KOPT-K1 (cell line): Measurements from ENCODE around the gene PLXNA2.

Experiments
- H3K27ac ChIP-seq: fragments of 200-600 bp; sonication (generic); 2 replicates; pipeline ENCODE4 v1.5.1; 2016; ENCODE audit warnings: antibody characterized with exemption, mild to moderate bottlenecking, low read depth, low read length; ENCODE audit not compliant: poor library complexity, severe bottlenecking
- H3K36me3 ChIP-seq: fragments of 200-600 bp; sonication (generic); 2 replicates; pipeline ENCODE4 v1.5.1; 2017; ENCODE audit warnings: antibody characterized with exemption, mild to moderate bottlenecking, low read length, moderate library complexity; ENCODE audit not compliant: insufficient read depth
- H3K9me3 ChIP-seq: fragments of 200-600 bp; sonication (generic); 2 replicates; pipeline ENCODE4 v1.5.1; 2017; ENCODE audit warnings: antibody characterized with exemption, low read length, mild to moderate bottlenecking; ENCODE audit not compliant: insufficient read depth, poor library complexity, severe bottlenecking

PLXNA2 gene

GRCh38 chr1:208010487-208011071 lies 233.6 kb downstream of the PLXNA2 start:
- Histone ChIP-seq H3K27ac (no peak overlapping the region), H3K36me3 (no peaks in the 10 kb centered on the region), H3K9me3 (no peaks in the 10 kb centered on the region)

- no peaks in the 10 kb centered on the region for H3K9me3 ChIP-seq
- no peak overlapping the region for H3K27ac ChIP-seq
- no peaks in the 10 kb centered on the region for H3K36me3 ChIP-seq
Observed at GRCh38 chr1:208009706-208010444, 234.3 kb downstream of the PLXNA2 start.

- no peak overlapping the region for H3K27ac ChIP-seq
- no peaks in the 10 kb centered on the region for H3K36me3 ChIP-seq
- no peaks in the 10 kb centered on the region for H3K9me3 ChIP-seq
Observed at GRCh38 chr1:208009303-208009702, 234.9 kb downstream of the PLXNA2 start.

GRCh38 chr1:208008534-208008933 lies 235.7 kb downstream of the PLXNA2 start:
- H3K36me3 ChIP-seq, result no peaks in the 10 kb centered on the region
- no peaks in the 10 kb centered on the region for H3K9me3 ChIP-seq
- H3K27ac ChIP-seq, result no peak overlapping the region

GRCh38 chr1:208007938-208008342 lies 236.2 kb downstream of the PLXNA2 start:
- H3K9me3 ChIP-seq, result no peaks in the 10 kb centered on the region
- no peaks in the 10 kb centered on the region for H3K36me3 ChIP-seq
- no peak overlapping the region for H3K27ac ChIP-seq

- H3K36me3 ChIP-seq, result no peaks in the 10 kb centered on the region
- H3K9me3 ChIP-seq, result no peaks in the 10 kb centered on the region
- no peak overlapping the region for H3K27ac ChIP-seq
Observed at GRCh38 chr1:208007319-208007937, 236.8 kb downstream of the PLXNA2 start.

- Histone ChIP-seq H3K36me3 (no peaks in the 10 kb centered on the region), H3K27ac (no peak overlapping the region)
Observed at GRCh38 chr1:208006258-208006920, 237.8 kb downstream of the PLXNA2 start.

GRCh38 chr1:208004851-208005250 lies 239.3 kb downstream of the PLXNA2 start:
- no peaks in the 10 kb centered on the region for H3K36me3 ChIP-seq
- H3K27ac ChIP-seq, result no peak overlapping the region
- H3K9me3 ChIP-seq, result no peaks in the 10 kb centered on the region

More at GRCh38 chr1:208006258-208006920, 237.8 kb downstream of the PLXNA2 start:
- no peaks in the 10 kb centered on the region for H3K9me3 ChIP-seq

- Histone ChIP-seq H3K9me3 (no peaks in the 10 kb centered on the region), H3K27ac (no peak overlapping the region), H3K36me3 (no peaks in the 10 kb centered on the region)
Observed at GRCh38 chr1:208003241-208003640, 240.9 kb downstream of the PLXNA2 start.

GRCh38 chr1:208002672-208003071 lies 241.5 kb downstream of the PLXNA2 start:
- H3K27ac ChIP-seq, result no peak overlapping the region
- H3K36me3 ChIP-seq, result no peaks in the 10 kb centered on the region
- H3K9me3 ChIP-seq, result no peaks in the 10 kb centered on the region

- H3K9me3 ChIP-seq, result no peaks in the 10 kb centered on the region
Observed at GRCh38 chr1:208002078-208002477, 242.1 kb downstream of the PLXNA2 start.

GRCh38 chr1:208000504-208000903 lies 243.7 kb downstream of the PLXNA2 start:
- H3K9me3 ChIP-seq, result no peaks in the 10 kb centered on the region
- no peaks in the 10 kb centered on the region for H3K36me3 ChIP-seq
- H3K27ac ChIP-seq, result no peak overlapping the region

More at GRCh38 chr1:208002078-208002477, 242.1 kb downstream of the PLXNA2 start:
- H3K36me3 ChIP-seq, result no peaks in the 10 kb centered on the region
- no peak overlapping the region for H3K27ac ChIP-seq

- H3K36me3 ChIP-seq, result no peaks in the 10 kb centered on the region
- H3K27ac ChIP-seq, result no peak overlapping the region
- H3K9me3 ChIP-seq, result no peaks in the 10 kb centered on the region
Observed at GRCh38 chr1:207999972-208000371, 244.2 kb downstream of the PLXNA2 start.

GRCh38 chr1:207999274-207999915 lies 244.8 kb downstream of the PLXNA2 start:
- no peaks in the 10 kb centered on the region for H3K9me3 ChIP-seq
- H3K36me3 ChIP-seq, result no peaks in the 10 kb centered on the region
- no peak overlapping the region for H3K27ac ChIP-seq

- Histone ChIP-seq H3K36me3 (no peaks in the 10 kb centered on the region), H3K27ac (no peak overlapping the region), H3K9me3 (no peaks in the 10 kb centered on the region)
Observed at GRCh38 chr1:207998691-207999090, 245.5 kb downstream of the PLXNA2 start.
